CD14-positive monocyte (primary cell): ENCODE data around the gene GALNT17. TPM values are rescaled to one million over a fixed set of nuclear protein-coding genes. Genes with fewer than 3 reads are reported as not detected.

Experiments used
- DNase-seq, 3 donors: peaks; one replicate each; pipeline ENCODE4 v3.0.0-alpha.2; 2011 to 2022
- H2AFZ ChIP-seq: 2 replicates; pipeline ENCODE4 v1.6.0; 2012; ENCODE audit warnings: mild to moderate bottlenecking, low read depth, low read length, inconsistent platforms; ENCODE audit not compliant: insufficient read depth, poor library complexity, severe bottlenecking
- H3K27ac ChIP-seq, 2 donors: 1 replicate in 1 of 2; 2 replicates in 1 of 2; pipeline ENCODE4 v1.5.1; 2012 to 2013; ENCODE audit warnings: low read length in 2 of 2, control low read depth in 1 of 2, inconsistent platforms in 1 of 2, low read depth in 1 of 2, mild to moderate bottlenecking in 1 of 2
- H3K27me3 ChIP-seq, 2 donors: one replicate each; pipeline versions ENCODE4 v1.6.0 to v1.6.1; 2011 to 2013; ENCODE audit warnings: low read length in 2 of 2; ENCODE audit not compliant: control insufficient read depth in 2 of 2, insufficient read depth in 2 of 2
- H3K36me3 ChIP-seq, 2 donors: replicated peaks in 1 of 2; 1 replicate in 1 of 2; 2 replicates in 1 of 2; pipeline versions ENCODE4 v1.5.1 to v1.6.1; 2012 to 2013; ENCODE audit warnings: low read length in 2 of 2, control low read depth in 1 of 2, inconsistent platforms in 1 of 2, mild to moderate bottlenecking in 1 of 2; ENCODE audit not compliant: insufficient read depth in 2 of 2, control insufficient read depth in 1 of 2
- H3K4me1 ChIP-seq, 2 donors: 1 replicate in 1 of 2; 2 replicates in 1 of 2; pipeline versions ENCODE4 v1.5.1 to v1.6.1; 2012 to 2013; ENCODE audit warnings: low read length in 2 of 2, control low read depth in 1 of 2, inconsistent platforms in 1 of 2, mild to moderate bottlenecking in 1 of 2, moderate library complexity in 1 of 2; ENCODE audit not compliant: insufficient read depth in 2 of 2, control insufficient read depth in 1 of 2
- H3K4me2 ChIP-seq: replicated peaks from 2 replicates; pipeline ENCODE3; 2012; ENCODE audit warnings: low read length, moderate library complexity, mild to moderate bottlenecking; ENCODE audit not compliant: poor library complexity, severe bottlenecking; ENCODE audit errors: extremely low read depth
- H3K4me3 ChIP-seq, 3 experiments: fragments of 200-600 bp in 1 of 3; sonication (generic) in 1 of 3; replicated peaks in 1 of 3; 1 replicate in 2 of 3; 2 replicates in 1 of 3; pipeline ENCODE4 v1.5.1; 2011 to 2013; ENCODE audit warnings: low read length in 3 of 3, mild to moderate bottlenecking in 3 of 3, control low read depth in 2 of 3, low read depth in 2 of 3, inconsistent platforms in 1 of 3, moderate library complexity in 1 of 3
- H3K79me2 ChIP-seq: 2 replicates; pipeline ENCODE4 v1.6.0; 2012; ENCODE audit warnings: mild to moderate bottlenecking, control low read depth, inconsistent platforms, low read length, moderate library complexity; ENCODE audit not compliant: insufficient read depth
- H3K9ac ChIP-seq: 2 replicates; pipeline ENCODE4 v1.6.0; 2017; ENCODE audit warnings: low read length, mild to moderate bottlenecking; ENCODE audit not compliant: insufficient read depth, poor library complexity, severe bottlenecking
- H3K9me3 ChIP-seq, 2 donors: replicated peaks in 1 of 2; 1 replicate in 1 of 2; 2 replicates in 1 of 2; pipeline versions ENCODE4 v1.5.1 to v1.6.1; 2012 to 2013; ENCODE audit warnings: low read length in 2 of 2, control low read depth in 1 of 2; ENCODE audit not compliant: control insufficient read depth in 1 of 2, insufficient read depth in 1 of 2
- H4K20me1 ChIP-seq: 2 replicates; pipeline ENCODE4 v1.6.0; 2012; ENCODE audit warnings: mild to moderate bottlenecking, low read length, control low read depth, moderate library complexity; ENCODE audit not compliant: insufficient read depth
- H3K27ac Mint-ChIP-seq, 7 donors: one replicate each; pipeline ENCODE4 v1.8.0; 2020; ENCODE audit warnings: mild to moderate bottlenecking in 7 of 7, mixed read lengths in 7 of 7, moderate library complexity in 6 of 7, inconsistent platforms in 2 of 7
- H3K27me3 Mint-ChIP-seq, 3 donors: one replicate each; pipeline ENCODE4 v1.8.0; 2021 to 2022; ENCODE audit warnings: low read depth in 3 of 3, mild to moderate bottlenecking in 3 of 3, mixed read lengths in 3 of 3, moderate library complexity in 3 of 3, inconsistent platforms in 1 of 3
- H3K36me3 Mint-ChIP-seq, 2 donors: one replicate each; pipeline ENCODE4 v1.8.0; 2020; ENCODE audit warnings: mixed read lengths in 2 of 2, inconsistent platforms in 1 of 2, mild to moderate bottlenecking in 1 of 2
- H3K4me1 Mint-ChIP-seq: one replicate; pipeline ENCODE4 v1.8.0; 2020; ENCODE audit warnings: mild to moderate bottlenecking, mixed read lengths
- H3K4me3 Mint-ChIP-seq, 2 donors: one replicate each; pipeline ENCODE4 v1.8.0; 2020; ENCODE audit warnings: mild to moderate bottlenecking in 2 of 2, mixed read lengths in 2 of 2, moderate library complexity in 1 of 2
- H3K9me3 Mint-ChIP-seq, 7 donors: one replicate each; pipeline ENCODE4 v1.8.0; 2020 to 2022; ENCODE audit warnings: mixed read lengths in 7 of 7, mild to moderate bottlenecking in 6 of 7, moderate library complexity in 6 of 7, inconsistent platforms in 2 of 7
- CTCF ChIP-seq: fragments of 200-600 bp; IDR thresholded peaks from one replicate; pipeline ENCODE4 v1.8.0; 2022; ENCODE audit warnings: antibody characterized with exemption, mild to moderate bottlenecking
- WGBS: methylation state at CpG from one replicate; pipeline ENCODE4 v1.1.5; 2013; ENCODE audit warnings: missing lambda C conversion rate; ENCODE audit not compliant: insufficient coverage; 5-methylcytosine and 5-hydroxymethylcytosine counted together
- intact Hi-C, 2 donors: fragments of 100-400 bp; cut with micrococcal nuclease; formaldehyde crosslinking; loops; one replicate each; pipeline versions ENCODE4 v1.15.0 to v1.15.1; 2023
- polyA plus RNA-seq, 3 donors: library from polyadenylated mRNA; depleted of rRNA in 1 of 3; unstranded in 2 of 3; stranded (reverse) in 1 of 3; fragments of 300-500 nt in 2 of 3; fragments of >200 nt in 1 of 3; fragmentation: Illumina TruSeq in 2 of 3; gene quantifications; 1 replicate in 2 of 3; 2 replicates in 1 of 3; pipeline ENCODE4 v1.2.3, GENCODE V29; 2012 to 2021

GALNT17 gene
- polyA plus RNA-seq, 3 donors = not detected

- Histone ChIP-seq H3K4me2 (no peak overlapping the region), H3K4me1 (no peaks in the 10 kb centered on the region), H3K27me3 (no peaks in the 10 kb centered on the region), H3K27ac (no peak overlapping the region), H4K20me1 (no peaks in the 10 kb centered on the region), H3K9ac (no peak overlapping the region), H2AFZ (no peak overlapping the region), H3K9me3 (peaks cover 15 to 22% of the 10 kb centered on the region in 2 donors), H3K36me3 (no peaks in the 10 kb centered on the region), H3K4me3 (no peak overlapping the region), H3K79me2 (no peaks in the 10 kb centered on the region)
- no peak overlapping the region for H3K4me3 Mint-ChIP-seq
- no peaks in the 10 kb centered on the region for H3K27me3 Mint-ChIP-seq
- H3K4me1 Mint-ChIP-seq = no peaks in the 10 kb centered on the region
- H3K27ac Mint-ChIP-seq = no peak overlapping the region
- TF ChIP-seq CTCF = no peak
- intact Hi-C loops = no loop called here
- no peak for DNase-seq
- peaks cover 9 to 35% (median 21%) of the 10 kb centered on the region in 7 donors for H3K9me3 Mint-ChIP-seq
- no peaks in the 10 kb centered on the region for H3K36me3 Mint-ChIP-seq
These were observed 211.1 kb downstream of the GALNT17 start for GRCh38 chr7:71343039-71343438.

- H3K4me3 ChIP-seq = no peak overlapping the region
- peaks cover 9 to 21% of the 10 kb centered on the region in 2 donors for H3K9me3 ChIP-seq
- no peak for TF ChIP-seq CTCF
- no peak overlapping the region for H3K27ac ChIP-seq
- no peaks in the 10 kb centered on the region for H3K4me1 Mint-ChIP-seq
- no peaks in the 10 kb centered on the region for H3K27me3 Mint-ChIP-seq
- H3K27me3 ChIP-seq = no peaks in the 10 kb centered on the region
- H3K9me3 Mint-ChIP-seq = peaks cover 9 to 30% (median 19%) of the 10 kb centered on the region in 7 donors
- H3K4me3 Mint-ChIP-seq = no peak overlapping the region
- no peak overlapping the region for H3K4me2 ChIP-seq
- 60% methylated on average over 1 of the region's 1 CpG for WGBS
- H3K4me1 ChIP-seq = no peaks in the 10 kb centered on the region
- DNase-seq = no peak
- no peaks in the 10 kb centered on the region for H3K79me2 ChIP-seq
- no peaks in the 10 kb centered on the region for H3K36me3 ChIP-seq
- no peaks in the 10 kb centered on the region for H3K36me3 Mint-ChIP-seq
- no peak overlapping the region for H3K27ac Mint-ChIP-seq
- H2AFZ ChIP-seq = no peak overlapping the region
- intact Hi-C loops = no loop called here
- H3K9ac ChIP-seq = no peak overlapping the region
- H4K20me1 ChIP-seq = no peaks in the 10 kb centered on the region
These were observed 211.9 kb downstream of the GALNT17 start for GRCh38 chr7:71343892-71344291.
